H54 (cell line): Measurements from ENCODE around the gene WDFY4.
A peak's percentile ranks its signal among the peaks of the same experiment; 100 is the strongest.

ENCODE experiments used
- DNase-seq: peaks from one replicate; pipeline ENCODE4 v3.0.0; 2011; ENCODE audit warnings: low spot score, mixed read lengths; ENCODE audit not compliant: insufficient read length
- FAIRE-seq: peaks from 3 replicates; lab custom pipeline; 2011; peaks lifted over from hg19 to GRCh38; lab: Jason Lieb, UNC
- POLR2A ChIP-seq: IDR thresholded peaks from 2 replicates; pipeline ENCODE4 v1.6.1; 2011; ENCODE audit warnings: low read depth, mild to moderate bottlenecking, low read length

Gene WDFY4

DNA sequence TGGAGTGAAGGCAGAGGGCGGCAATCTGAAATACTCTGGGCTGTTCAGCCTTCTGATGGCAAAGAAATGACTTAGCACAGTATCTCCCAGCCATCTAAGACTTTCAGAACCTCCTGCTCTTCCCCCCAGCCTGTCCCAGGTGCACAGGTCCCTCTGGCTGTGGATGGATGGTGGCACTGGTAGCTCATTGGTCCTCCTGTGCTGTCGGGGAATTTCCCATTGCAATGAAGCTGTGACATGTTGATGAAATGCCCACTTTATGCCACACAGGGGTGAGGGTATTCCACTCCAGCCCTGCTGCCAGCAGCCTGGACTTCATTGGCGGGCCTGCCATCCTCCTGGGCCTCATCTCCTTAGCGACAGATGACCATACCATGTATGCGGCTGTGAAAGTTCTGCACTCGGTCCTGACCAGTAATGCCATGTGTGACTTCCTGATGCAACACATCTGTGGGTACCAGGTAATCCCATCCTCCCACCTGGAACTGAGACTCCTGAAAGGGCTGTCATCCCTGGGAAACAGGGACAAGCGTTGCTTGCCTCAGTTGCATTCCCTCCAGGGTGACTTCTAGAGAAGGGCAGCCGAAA lies 105.9 kb downstream of the WDFY4 start:
- FAIRE-seq = no peak
- no peak for DNase-seq
- no peak for TF ChIP-seq POLR2A

DNA sequence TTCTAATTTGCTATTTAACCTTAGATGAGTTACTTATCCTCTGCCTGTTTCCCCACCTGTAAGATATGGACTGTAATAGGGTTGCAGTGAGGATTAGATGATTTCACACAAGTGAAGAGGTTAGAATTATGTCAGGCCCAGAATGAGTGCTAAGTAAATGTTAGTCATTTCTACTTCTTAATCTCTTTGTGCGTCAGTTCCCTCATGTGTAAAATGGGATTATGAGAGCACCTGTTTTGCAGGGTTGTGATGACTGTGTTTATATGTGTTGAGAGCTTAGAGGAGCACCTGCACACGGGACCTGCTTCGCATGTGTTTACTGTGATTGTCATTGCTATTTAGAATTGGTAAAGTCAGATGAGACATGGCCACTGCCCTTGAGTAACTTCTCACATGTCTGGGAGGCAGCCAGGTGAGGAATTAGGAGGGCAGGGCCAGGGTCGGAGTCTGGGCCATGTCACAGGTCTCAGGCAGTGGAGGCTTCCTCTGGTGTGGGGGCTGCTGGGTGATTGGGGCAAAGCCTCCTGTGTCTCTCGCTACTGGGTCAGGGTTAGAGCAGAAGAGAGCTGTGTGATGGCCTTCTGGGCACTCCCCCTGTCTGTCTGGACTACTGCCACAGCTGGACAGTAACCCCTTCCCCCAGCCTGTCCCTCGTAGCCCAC lies 106.7 kb downstream of the WDFY4 start:
- FAIRE-seq (no peak), DNase-seq (no peak)
- no peak for TF ChIP-seq POLR2A

DNA sequence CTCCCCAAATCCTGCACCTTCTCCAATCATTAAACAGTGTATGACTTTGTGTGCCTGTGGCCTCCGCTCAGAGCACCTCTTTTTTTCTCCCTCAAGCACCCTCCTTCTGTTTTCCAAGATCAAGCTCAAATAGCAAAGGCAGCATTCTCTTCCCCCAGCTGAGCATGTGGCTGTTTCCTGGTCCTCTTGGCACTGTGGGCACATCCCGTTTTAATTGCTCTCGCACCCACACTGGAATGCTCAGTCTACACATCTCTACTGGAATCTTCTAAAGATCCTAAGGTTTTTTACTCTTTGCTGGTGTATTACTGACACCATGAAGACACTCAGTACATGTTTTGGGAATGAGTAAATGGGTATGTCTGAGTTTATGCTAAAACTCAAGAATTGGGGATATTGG lies 107.4 kb downstream of the WDFY4 start:
- no peak for DNase-seq

DNA sequence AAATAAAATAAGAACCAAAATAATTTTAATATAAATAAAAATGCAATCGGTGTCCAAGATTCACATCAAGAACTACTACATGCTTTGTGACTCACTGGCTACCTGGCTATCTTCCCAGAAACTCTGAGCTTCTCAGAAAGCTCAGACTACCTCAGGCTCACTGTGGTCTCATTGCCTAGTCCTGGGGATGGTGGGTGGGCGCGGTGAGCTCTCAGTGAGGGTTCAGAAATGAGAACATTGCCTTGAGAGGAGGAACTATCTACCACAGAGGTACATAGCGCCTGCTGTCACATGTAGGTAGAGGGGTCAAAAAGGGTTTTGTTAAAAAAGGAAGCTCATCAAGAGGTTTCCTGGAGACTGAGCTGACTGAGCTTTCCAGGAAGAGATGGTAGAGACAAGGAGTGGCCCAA lies 108.0 kb downstream of the WDFY4 start:
- no peak for TF ChIP-seq POLR2A
- FAIRE-seq (no peak), DNase-seq (peak; percentile 14)

More for the DNA sequence above, 107.4 kb downstream of the WDFY4 start:
- FAIRE-seq = no peak
- no peak for TF ChIP-seq POLR2A

DNA sequence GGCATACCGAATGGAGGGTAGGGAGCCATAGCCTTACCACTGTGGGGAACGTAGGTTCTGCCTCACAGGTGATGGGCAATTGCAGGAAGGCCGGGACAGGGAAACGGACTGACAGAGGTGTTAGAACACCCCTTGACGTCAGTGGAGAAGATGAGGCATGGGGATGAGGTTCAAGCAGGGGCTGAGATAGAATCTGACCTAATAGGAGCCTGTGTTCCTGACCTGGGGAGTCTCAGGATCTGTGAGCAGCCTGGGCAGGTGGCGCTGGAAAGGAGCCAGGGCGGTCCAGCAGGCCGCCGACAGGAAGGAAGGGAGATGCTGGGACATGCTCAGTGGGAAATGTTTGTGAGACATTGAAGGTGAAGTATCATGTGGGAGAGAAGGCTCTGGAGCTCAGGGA lies 109.4 kb downstream of the WDFY4 start:
- DNase-seq (no peak), FAIRE-seq (no peak)
- no peak for TF ChIP-seq POLR2A

DNA sequence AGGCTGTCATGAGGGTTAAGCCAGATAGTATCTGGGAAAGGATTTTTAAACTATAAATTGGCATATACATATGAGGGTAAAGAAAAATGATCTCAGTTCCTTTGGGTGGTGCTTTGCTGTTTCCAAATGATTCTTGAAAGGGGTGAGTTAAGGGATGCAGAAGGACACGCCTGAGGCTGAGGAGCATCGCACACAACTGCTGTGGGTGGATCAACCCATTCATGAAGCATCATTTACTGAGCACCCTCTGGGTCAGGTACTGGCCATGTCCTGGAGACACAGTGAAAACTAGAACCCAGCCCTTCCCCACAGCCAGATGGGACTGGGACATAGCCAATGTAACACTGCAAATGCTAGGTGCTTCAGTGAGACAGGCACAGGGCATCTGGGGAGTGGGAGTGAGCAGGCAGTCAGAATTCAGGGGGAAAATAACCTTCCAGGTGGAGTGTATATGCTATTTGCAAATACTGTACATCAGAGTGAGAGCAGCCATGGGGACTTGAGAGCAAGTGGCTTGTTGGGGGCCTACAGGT lies 112.1 kb downstream of the WDFY4 start:
- DNase-seq = no peak
- FAIRE-seq = no peak
- TF ChIP-seq POLR2A = no peak

DNA sequence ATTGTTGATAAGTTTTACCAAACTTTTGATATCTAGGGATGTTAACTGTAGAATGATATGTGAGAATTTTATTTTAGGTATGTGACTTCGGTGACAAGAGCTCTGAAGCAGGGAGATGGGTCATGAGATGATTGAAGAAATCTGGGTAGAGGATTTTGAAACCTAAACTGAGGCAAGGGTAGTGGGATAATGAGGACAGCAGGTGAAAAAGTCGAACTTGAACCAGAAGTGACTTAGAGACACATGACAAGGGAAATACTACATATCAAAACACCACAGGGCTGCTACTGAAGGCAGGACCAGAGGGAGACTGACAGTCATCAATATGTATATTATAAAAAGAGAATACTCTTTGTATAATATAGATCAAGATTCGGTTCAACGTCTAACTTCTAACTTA lies 113.2 kb downstream of the WDFY4 start:
- FAIRE-seq (no peak), DNase-seq (no peak)
- no peak for TF ChIP-seq POLR2A

DNA sequence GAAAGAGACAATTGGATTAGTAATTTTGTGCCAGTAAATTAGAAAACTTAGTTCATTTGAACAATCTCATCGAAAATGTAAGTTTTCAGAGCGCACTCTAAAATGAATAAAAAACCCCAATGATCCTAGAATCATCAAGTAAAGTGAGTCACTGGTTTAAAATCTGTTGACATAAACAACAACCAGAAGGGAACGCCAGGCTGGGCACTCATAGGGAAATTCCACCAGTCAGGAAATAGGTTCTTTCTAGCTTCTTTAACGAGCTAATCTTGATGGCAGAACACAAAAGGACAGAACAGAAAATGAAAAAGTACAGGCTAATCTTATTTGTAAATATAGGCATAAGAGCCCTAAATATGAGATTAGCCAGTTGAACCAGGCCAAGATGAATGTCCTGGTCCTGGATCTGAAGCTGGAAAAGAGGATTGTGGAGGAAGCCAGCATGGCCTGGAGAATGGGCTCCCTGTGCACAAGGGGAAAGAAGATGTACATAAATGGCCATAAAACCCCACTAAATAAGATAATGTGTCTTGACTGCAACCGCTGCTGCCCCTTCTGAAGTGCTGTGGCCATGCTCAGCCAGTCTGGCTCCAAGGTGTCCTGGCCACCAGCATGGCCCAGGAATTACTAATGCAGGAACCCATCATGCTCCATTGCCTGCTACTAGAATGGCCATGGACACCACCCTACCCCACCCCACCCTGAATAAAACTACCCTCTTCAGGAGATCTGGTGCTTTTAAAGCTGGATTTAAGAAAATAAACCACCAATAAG lies 114.0 kb downstream of the WDFY4 start:
- FAIRE-seq (no peak), DNase-seq (no peak)
- TF ChIP-seq POLR2A = no peak

DNA sequence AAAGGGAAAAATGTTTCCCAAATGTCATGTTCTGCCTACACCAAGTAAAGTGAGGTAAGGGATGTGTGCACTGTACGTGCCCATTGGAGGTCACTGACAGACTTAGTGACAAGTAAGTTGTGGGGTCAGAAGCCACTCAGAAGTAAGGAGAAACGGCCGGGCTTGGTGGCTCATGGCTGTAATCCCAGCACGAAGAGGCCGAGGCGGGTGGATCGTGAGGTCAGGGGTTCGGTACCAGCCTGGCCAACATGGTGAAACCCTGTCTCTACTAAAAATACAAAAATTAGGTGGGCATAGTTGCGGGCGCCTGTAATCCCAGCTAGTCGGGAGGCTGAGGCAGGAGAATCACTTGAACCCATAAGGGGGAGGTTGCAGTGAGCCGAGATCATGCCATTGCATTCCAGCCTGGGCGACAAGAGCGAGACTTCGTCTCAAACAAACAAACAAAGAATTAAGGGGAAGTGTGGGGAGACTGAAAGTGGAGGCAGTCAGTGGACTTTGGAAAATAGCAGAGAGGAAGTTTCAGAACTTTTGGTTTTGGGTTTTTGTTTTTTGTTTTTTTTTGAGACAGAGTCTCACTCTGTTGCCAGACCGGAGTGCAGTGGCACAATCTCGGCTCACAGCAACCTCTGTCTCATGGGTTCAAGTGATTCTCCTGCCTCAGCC lies 114.8 kb downstream of the WDFY4 start:
- no peak for TF ChIP-seq POLR2A
- FAIRE-seq (no peak), DNase-seq (no peak)

DNA sequence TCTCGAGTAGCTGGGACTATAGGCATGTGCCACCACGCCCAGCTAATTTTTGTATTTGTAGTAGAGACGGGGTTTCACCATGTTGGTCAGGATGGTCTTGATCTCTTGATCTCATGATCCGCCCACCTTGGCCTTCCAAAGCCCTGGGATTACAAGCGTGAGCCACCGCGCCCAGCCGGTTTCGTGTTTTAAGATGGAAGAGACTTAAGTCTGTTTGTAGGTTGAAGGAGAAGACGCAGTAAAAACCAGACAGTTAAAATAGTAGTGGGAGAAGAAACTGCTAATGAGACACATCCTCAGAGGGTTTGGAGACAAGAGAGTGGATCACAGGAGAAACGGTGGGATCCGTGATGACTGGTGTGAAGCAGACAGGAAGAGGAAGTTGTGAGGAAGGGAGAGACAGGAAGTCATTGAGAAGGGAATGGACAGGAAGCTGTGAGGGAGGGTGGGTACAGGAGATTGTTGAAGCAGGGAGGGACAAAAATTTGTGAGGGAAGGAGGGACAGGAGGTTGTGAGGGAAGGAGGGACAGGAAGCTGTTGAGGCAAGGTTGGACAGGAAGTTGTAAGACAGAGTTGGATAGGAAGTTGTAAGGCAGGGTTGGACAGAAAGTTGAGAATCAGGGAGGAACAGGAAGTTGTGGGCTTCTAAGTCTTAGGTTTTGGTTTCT lies 115.5 kb downstream of the WDFY4 start:
- FAIRE-seq = no peak
- DNase-seq = no peak
- no peak for TF ChIP-seq POLR2A

DNA sequence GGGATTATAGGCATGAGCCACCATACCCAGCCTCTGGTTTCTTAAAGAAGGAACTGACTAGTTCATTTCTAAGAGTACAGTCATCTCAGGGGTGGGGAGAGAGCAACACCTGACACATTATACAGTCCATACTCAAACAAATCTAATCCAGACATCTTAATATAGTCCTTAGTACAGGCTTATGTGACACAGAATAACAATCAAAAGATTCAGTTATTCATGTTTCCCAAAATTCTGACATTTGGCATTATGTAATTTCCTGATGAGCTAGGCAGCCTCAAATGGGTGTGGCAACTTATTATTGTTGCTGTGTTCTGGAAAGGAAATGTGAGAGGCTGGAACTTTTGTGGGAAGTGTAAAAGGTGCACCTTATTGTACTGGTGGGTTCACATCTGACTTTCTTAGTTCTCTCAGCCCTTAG lies 116.3 kb downstream of the WDFY4 start:
- no peak for TF ChIP-seq POLR2A
- DNase-seq = no peak
- no peak for FAIRE-seq

DNA sequence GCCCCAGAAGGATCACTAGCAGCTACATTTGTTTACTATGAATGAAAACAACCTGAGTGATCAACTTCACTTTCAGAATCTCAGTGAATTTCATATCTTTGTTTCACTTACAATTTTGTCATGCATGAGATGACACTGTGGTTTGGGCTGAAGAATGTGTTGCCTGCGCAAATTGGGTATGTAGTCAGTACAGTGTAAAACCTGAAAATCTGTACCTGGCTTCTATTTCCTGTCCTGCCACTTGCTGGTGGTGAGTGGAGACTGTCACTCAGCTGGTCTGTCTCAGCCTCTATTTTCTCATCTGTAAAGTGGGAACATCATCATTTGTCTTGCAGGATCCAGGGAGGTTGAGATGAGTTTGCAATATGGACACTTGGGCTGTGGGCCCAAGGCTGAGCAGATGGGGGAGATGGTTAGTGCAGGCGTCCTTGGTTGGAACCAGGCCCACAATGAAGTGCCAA lies 118.0 kb downstream of the WDFY4 start:
- FAIRE-seq (no peak), DNase-seq (no peak)

More for the DNA sequence above, 118.0 kb downstream of the WDFY4 start:
- no peak for TF ChIP-seq POLR2A
